Neural progenitor cell (in vitro differentiated cells): Measurements from ENCODE around the gene CPT1B.

Experiments used
- CTCF ChIP-seq: fragments of 200-600 bp; sonication (generic); IDR thresholded peaks from 2 replicates; pipeline ENCODE4 v1.5.1; 2017; ENCODE audit warnings: antibody characterized with exemption, mild to moderate bottlenecking
- EZH2 ChIP-seq: fragments of 200-600 bp; sonication (generic); IDR thresholded peaks from 2 replicates; pipeline ENCODE4 v1.6.1; 2017; ENCODE audit warnings: antibody characterized with exemption, mild to moderate bottlenecking, moderate library complexity
- EZH2phosphoT487 ChIP-seq: fragments of 200-600 bp; sonication (generic); IDR thresholded peaks from 2 replicates; pipeline ENCODE4 v1.6.1; 2017; ENCODE audit warnings: antibody characterized with exemption

DNA sequence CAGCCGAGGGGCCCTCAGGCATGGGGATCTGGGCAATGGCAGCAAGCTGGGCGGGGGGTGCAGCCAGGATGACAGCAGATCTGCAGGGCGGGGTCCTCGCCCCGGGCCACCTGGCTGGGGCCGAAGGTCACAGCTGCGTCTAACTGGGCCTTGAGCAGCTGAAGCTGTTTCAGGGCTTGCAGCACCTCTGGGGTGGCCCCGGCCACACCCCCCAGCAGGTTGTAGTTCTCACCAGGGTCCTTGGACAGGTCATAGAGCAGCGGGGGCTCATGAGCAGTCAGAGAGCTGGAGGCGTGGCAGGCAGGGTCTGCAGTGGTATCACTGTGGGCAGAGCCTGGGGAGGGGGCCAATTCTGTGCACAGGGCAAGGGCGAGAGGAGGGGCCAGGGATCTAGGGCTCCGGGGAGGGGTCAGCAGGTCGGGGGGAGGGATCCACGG is 46.9 kb upstream of the CPT1B start:
- TF ChIP-seq CTCF (no peak), EZH2phosphoT487 (no peak), EZH2 (no peak)
